ENCODE results near the gene FBH1. TPM values are rescaled to one million over a fixed set of nuclear protein-coding genes. Genes with fewer than 3 reads are reported as not detected.

FBH1 gene
- total RNA-seq, 1 experiment from 2014 or later: 50.5 TPM

DNA sequence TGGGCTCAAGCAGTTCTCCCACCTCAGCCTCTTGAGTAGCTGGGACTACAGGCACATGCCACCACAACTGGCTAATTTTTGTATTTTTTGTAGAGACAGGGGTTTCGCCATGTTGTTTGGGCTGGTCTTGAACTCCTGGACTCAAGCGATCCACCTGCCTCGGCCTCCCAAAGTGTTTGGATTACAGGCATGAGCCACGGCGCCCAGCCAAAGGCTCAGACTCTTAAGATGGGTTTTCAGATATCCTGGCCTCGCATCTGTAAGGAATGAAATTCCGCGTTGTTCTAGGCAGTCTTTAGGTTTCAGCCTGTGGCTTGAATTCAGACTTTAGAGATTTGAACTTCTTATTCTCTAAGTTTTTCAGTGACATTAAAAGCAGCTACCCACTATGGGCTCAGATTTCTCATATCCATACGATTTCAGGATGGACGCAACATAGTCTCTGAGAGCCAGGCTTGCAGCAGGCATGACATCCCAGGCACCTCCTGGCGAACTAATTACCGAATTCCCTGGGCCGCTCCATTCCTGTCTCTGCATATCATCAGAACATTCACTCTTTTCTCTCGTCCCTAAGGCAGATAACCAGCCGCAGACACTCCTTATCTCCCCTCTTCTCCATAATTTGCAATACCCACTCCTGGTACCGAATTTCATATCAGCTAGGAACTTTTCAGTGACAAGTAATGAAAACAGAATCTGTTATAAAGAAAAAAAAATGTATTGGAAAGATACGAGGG lies 57.6 kb downstream of the FBH1 start:
- TF ChIP-seq SIN3A (IDR thresholded peaks at IDR 0.05; ENCODE audit: borderline replicate concordance, insufficient read depth, low read depth, low read length): no peak
- TF ChIP-seq, protein P1, sequence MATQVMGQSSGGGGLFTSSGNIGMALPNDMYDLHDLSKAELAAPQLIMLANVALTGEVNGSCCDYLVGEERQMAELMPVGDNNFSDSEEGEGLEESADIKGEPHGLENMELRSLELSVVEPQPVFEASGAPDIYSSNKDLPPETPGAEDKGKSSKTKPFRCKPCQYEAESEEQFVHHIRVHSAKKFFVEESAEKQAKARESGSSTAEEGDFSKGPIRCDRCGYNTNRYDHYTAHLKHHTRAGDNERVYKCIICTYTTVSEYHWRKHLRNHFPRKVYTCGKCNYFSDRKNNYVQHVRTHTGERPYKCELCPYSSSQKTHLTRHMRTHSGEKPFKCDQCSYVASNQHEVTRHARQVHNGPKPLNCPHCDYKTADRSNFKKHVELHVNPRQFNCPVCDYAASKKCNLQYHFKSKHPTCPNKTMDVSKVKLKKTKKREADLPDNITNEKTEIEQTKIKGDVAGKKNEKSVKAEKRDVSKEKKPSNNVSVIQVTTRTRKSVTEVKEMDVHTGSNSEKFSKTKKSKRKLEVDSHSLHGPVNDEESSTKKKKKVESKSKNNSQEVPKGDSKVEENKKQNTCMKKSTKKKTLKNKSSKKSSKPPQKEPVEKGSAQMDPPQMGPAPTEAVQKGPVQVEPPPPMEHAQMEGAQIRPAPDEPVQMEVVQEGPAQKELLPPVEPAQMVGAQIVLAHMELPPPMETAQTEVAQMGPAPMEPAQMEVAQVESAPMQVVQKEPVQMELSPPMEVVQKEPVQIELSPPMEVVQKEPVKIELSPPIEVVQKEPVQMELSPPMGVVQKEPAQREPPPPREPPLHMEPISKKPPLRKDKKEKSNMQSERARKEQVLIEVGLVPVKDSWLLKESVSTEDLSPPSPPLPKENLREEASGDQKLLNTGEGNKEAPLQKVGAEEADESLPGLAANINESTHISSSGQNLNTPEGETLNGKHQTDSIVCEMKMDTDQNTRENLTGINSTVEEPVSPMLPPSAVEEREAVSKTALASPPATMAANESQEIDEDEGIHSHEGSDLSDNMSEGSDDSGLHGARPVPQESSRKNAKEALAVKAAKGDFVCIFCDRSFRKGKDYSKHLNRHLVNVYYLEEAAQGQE (IDR thresholded peaks at IDR 0.05; ENCODE audit: insufficient read depth in 1 of 2, low read depth in 2 of 2, low read length in 1 of 2): no peak
- TF ChIP-seq, protein P2, sequence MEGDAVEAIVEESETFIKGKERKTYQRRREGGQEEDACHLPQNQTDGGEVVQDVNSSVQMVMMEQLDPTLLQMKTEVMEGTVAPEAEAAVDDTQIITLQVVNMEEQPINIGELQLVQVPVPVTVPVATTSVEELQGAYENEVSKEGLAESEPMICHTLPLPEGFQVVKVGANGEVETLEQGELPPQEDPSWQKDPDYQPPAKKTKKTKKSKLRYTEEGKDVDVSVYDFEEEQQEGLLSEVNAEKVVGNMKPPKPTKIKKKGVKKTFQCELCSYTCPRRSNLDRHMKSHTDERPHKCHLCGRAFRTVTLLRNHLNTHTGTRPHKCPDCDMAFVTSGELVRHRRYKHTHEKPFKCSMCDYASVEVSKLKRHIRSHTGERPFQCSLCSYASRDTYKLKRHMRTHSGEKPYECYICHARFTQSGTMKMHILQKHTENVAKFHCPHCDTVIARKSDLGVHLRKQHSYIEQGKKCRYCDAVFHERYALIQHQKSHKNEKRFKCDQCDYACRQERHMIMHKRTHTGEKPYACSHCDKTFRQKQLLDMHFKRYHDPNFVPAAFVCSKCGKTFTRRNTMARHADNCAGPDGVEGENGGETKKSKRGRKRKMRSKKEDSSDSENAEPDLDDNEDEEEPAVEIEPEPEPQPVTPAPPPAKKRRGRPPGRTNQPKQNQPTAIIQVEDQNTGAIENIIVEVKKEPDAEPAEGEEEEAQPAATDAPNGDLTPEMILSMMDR (IDR thresholded peaks at IDR 0.05): no peak
- TF ChIP-seq POLR2AphosphoS5 (IDR thresholded peaks at IDR 0.05; ENCODE audit: low read depth, low read length): no peak
- no peak for TF ChIP-seq TCF7L2 (IDR thresholded peaks at IDR 0.05; ENCODE audit: low read depth, low read length)
- Histone ChIP-seq H3K27me3 (ENCODE audit: control insufficient read depth, insufficient read depth, low read length) (no peaks in the 10 kb centered on the region), H3K9me3 (ENCODE audit: control insufficient read depth, insufficient read depth, low read depth, low read length) (no peaks in the 10 kb centered on the region), H3K36me3 (ENCODE audit: control insufficient read depth, insufficient read depth, low read length) (no peaks in the 10 kb centered on the region), H3K4me1 (ENCODE audit: control insufficient read depth, insufficient read depth, low read length) (no peaks in the 10 kb centered on the region), H3K27ac (ENCODE audit: low read length) (no peak overlapping the region), H3K4me3 (ENCODE audit: low read depth in 2 of 2, low read length in 2 of 2) (no peak overlapping the region)
- POLR2A ChIA-PET: no interaction called here
- BruUV-seq (replicated peaks): no TSS peak
- in situ Hi-C loops (cut with HindIII; ENCODE audit: low pct_unique_long_range_greater_than_20kb, low sequenced_read_pairs): no loop called here
- ATAC-seq (no peak), DNase-seq (ENCODE audit: low read depth, low spot score) (no peak)
- CTCF ChIA-PET: no interaction called here
- intact Hi-C loops (cut with micrococcal nuclease; ENCODE audit: unreplicated experiment): loop anchor here (2.0 to 10.0 kb wide), 2 partner anchors 107 to 139 kb away; no protein-coding TSS in a partner anchor

DNA sequence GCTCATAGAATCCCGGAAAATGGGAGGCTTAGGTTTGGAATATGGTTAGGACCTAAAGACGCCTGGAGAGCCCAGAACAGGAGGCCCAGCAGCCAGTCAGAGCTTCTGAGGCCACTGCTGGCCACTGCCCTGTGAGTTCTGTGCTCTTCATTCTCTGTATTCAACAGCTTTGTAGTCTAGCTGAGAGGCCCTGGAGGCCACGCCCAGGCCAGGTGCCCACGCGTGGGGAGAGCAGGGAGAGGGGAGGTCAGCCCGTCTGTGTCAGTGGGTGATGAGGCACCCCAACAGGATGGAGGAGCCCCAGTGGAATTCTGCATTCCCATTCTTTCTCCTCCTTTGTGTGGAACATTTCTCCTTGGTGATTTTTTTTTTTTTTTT lies 58.2 kb downstream of the FBH1 start:
- intact Hi-C loops (cut with micrococcal nuclease; ENCODE audit: unreplicated experiment): loop anchor here (2.0 to 10.0 kb wide), 2 partner anchors 107 to 139 kb away; no protein-coding TSS in a partner anchor
- no peak for TF ChIP-seq SIN3A (IDR thresholded peaks at IDR 0.05; ENCODE audit: borderline replicate concordance, insufficient read depth, low read depth, low read length)
- TF ChIP-seq, protein P1 (IDR thresholded peaks at IDR 0.05; ENCODE audit: insufficient read depth in 1 of 2, low read depth in 2 of 2, low read length in 1 of 2): no peak
- TF ChIP-seq POLR2AphosphoS5 (IDR thresholded peaks at IDR 0.05; ENCODE audit: low read depth, low read length): no peak
- TF ChIP-seq, protein P2 (IDR thresholded peaks at IDR 0.05): no peak
- TF ChIP-seq TCF7L2 (IDR thresholded peaks at IDR 0.05; ENCODE audit: low read depth, low read length): no peak
- Histone ChIP-seq H3K27me3 (ENCODE audit: control insufficient read depth, insufficient read depth, low read length) (no peaks in the 10 kb centered on the region), H3K36me3 (ENCODE audit: control insufficient read depth, insufficient read depth, low read length) (no peaks in the 10 kb centered on the region), H3K27ac (ENCODE audit: low read length) (no peak overlapping the region), H3K9me3 (ENCODE audit: control insufficient read depth, insufficient read depth, low read depth, low read length) (no peaks in the 10 kb centered on the region), H3K4me3 (ENCODE audit: low read depth in 2 of 2, low read length in 2 of 2) (no peak overlapping the region), H3K4me1 (ENCODE audit: control insufficient read depth, insufficient read depth, low read length) (no peaks in the 10 kb centered on the region)
- no peak for DNase-seq (ENCODE audit: low read depth, low spot score)
- BruUV-seq (replicated peaks): no TSS peak
- in situ Hi-C loops (cut with HindIII; ENCODE audit: low pct_unique_long_range_greater_than_20kb, low sequenced_read_pairs): no loop called here
- ChIA-PET CTCF (no interaction called here), POLR2A (no interaction called here)
- ATAC-seq: no peak
